H1 (cell line): ENCODE data around the gene DAPK1. TPM values are rescaled to one million over a fixed set of nuclear protein-coding genes. Genes with fewer than 3 reads are reported as not detected.

Experiments used
- CTCF ChIA-PET: fragments of 300-600 bp; sonication (Branson Sonifier 250); formaldehyde crosslinking; loops from one replicate; lab custom pipeline; 2021; ENCODE audit not compliant: partially characterized antibody; lab: Charles Lee
- POLR2A ChIA-PET: fragments of 300-600 bp; sonication (Branson Sonifier 250); formaldehyde crosslinking; loops from one replicate; lab custom pipeline; 2021; ENCODE audit warnings: inconsistent platforms; ENCODE audit not compliant: partially characterized antibody; lab: Charles Lee
- DNase-seq, 2 experiments: peaks; one replicate each; pipeline versions ENCODE4 v3.0.0 to v3.0.0-alpha.2; 2010 to 2022; ENCODE audit warnings: low spot score in 2 of 2, low read depth in 1 of 2, mixed read lengths in 1 of 2
- FAIRE-seq: peaks from 2 replicates; lab custom pipeline; 2011; peaks lifted over from hg19 to GRCh38; lab: Jason Lieb, UNC
- H2AFZ ChIP-seq: 2 replicates; pipeline ENCODE4 v1.8.1; 2012; ENCODE audit warnings: low read length, inconsistent platforms
- H2AK5ac ChIP-seq: 2 replicates; pipeline ENCODE4 v1.6.1; 2013; ENCODE audit warnings: low read depth, low read length
- H2BK120ac ChIP-seq: replicated peaks from 2 replicates; pipeline ENCODE3; 2013; ENCODE audit warnings: low read depth, low read length, inconsistent platforms
- H2BK12ac ChIP-seq: 2 replicates; pipeline ENCODE4 v1.6.1; 2013; ENCODE audit warnings: low read depth, low read length
- H2BK15ac ChIP-seq: 2 replicates; pipeline ENCODE4 v1.6.1; 2013; ENCODE audit warnings: low read length
- H2BK20ac ChIP-seq: 2 replicates; pipeline ENCODE4 v1.6.1; 2013; ENCODE audit warnings: low read length
- H2BK5ac ChIP-seq: 2 replicates; pipeline ENCODE4 v1.6.1; 2013; ENCODE audit warnings: low read depth, low read length
- H3K14ac ChIP-seq: 2 replicates; pipeline ENCODE4 v1.6.1; 2013; ENCODE audit warnings: inconsistent platforms; ENCODE audit not compliant: insufficient read length
- H3K18ac ChIP-seq: 2 replicates; pipeline ENCODE4 v1.6.1; 2013; ENCODE audit warnings: low read length; ENCODE audit errors: extremely low read depth
- H3K23ac ChIP-seq: 2 replicates; pipeline ENCODE4 v1.6.1; 2013; ENCODE audit warnings: inconsistent platforms; ENCODE audit not compliant: insufficient read length
- H3K23me2 ChIP-seq: 2 replicates; pipeline ENCODE4 v1.6.1; 2013; ENCODE audit warnings: low read depth, low read length
- H3K27ac ChIP-seq: 2 replicates; pipeline ENCODE4 v1.6.1; 2011; ENCODE audit warnings: low read depth, low read length, inconsistent platforms
- H3K27me3 ChIP-seq, 4 experiments: replicated peaks in 1 of 4; 1 replicate in 1 of 4; 2 replicates in 3 of 4; pipeline versions ENCODE4 v1.6.1 to v1.8.1; 2011 to 2013; ENCODE audit warnings: low read length in 3 of 4, mild to moderate bottlenecking in 3 of 4, inconsistent platforms in 2 of 4, mixed read lengths in 2 of 4, moderate library complexity in 1 of 4; ENCODE audit not compliant: control insufficient read depth in 3 of 4, insufficient read depth in 3 of 4; ENCODE audit errors: extremely low read depth in 1 of 4
- H3K36me3 ChIP-seq, 4 experiments: 2 replicates each; pipeline versions ENCODE4 v1.6.1 to v1.8.1; 2011 to 2013; ENCODE audit warnings: mild to moderate bottlenecking in 4 of 4, low read length in 3 of 4, moderate library complexity in 2 of 4, control low read depth in 1 of 4, inconsistent platforms in 1 of 4; ENCODE audit not compliant: insufficient read depth in 4 of 4, control insufficient read depth in 2 of 4
- H3K4ac ChIP-seq: replicated peaks from 2 replicates; pipeline ENCODE3; 2013; ENCODE audit warnings: low read length, low read depth, mixed read lengths, inconsistent platforms; ENCODE audit not compliant: insufficient read length
- H3K4me1 ChIP-seq, 4 experiments: replicated peaks in 1 of 4; 1 replicate in 1 of 4; 2 replicates in 3 of 4; pipeline versions ENCODE4 v1.6.1 to v1.8.1; 2011 to 2013; ENCODE audit warnings: low read length in 3 of 4, inconsistent platforms in 2 of 4, mixed read lengths in 1 of 4; ENCODE audit not compliant: insufficient read depth in 4 of 4, control insufficient read depth in 3 of 4
- H3K4me2 ChIP-seq, 2 experiments: 2 replicates each; pipeline versions ENCODE4 v1.6.1 to v1.8.1; 2011 to 2013; ENCODE audit warnings: low read depth in 2 of 2, low read length in 2 of 2, control low read depth in 1 of 2, inconsistent platforms in 1 of 2, mild to moderate bottlenecking in 1 of 2; ENCODE audit not compliant: insufficient read depth in 1 of 2
- H3K4me3 ChIP-seq, 4 experiments: fragments of 200-600, 300-600 bp in 1 of 4; sonication (generic), shearing (Covaris generic), sonication (Bioruptor Twin) in 1 of 4; 2 replicates each; pipeline versions ENCODE4 v1.5.1 to v1.8.1; 2011 to 2016; ENCODE audit warnings: low read length in 4 of 4, low read depth in 3 of 4, control low read depth in 2 of 4, inconsistent platforms in 2 of 4, mild to moderate bottlenecking in 2 of 4, mixed read lengths in 1 of 4, moderate library complexity in 1 of 4; ENCODE audit not compliant: insufficient read depth in 2 of 4; ENCODE audit errors: extremely low read depth in 1 of 4
- H3K56ac ChIP-seq: replicated peaks from 2 replicates; pipeline ENCODE3; 2013; ENCODE audit warnings: low read depth, mild to moderate bottlenecking, mixed read lengths, low read length, inconsistent platforms; ENCODE audit not compliant: insufficient read length
- H3K79me1 ChIP-seq: 2 replicates; pipeline ENCODE4 v1.6.1; 2013; ENCODE audit warnings: low read depth, low read length, control low read depth
- H3K79me2 ChIP-seq, 2 experiments: 2 replicates each; pipeline versions ENCODE4 v1.6.1 to v1.8.1; 2012 to 2013; ENCODE audit warnings: low read length in 2 of 2, mild to moderate bottlenecking in 2 of 2, inconsistent platforms in 1 of 2; ENCODE audit not compliant: insufficient read depth in 2 of 2, control insufficient read depth in 1 of 2
- H3K9ac ChIP-seq, 4 experiments: replicated peaks in 1 of 4; 1 replicate in 1 of 4; 2 replicates in 3 of 4; pipeline versions ENCODE4 v1.6.1 to v1.8.1; 2011 to 2013; ENCODE audit warnings: low read depth in 3 of 4, low read length in 3 of 4, control low read depth in 2 of 4, mild to moderate bottlenecking in 2 of 4, moderate library complexity in 2 of 4, inconsistent platforms in 1 of 4; ENCODE audit errors: extremely low read depth in 1 of 4
- H3K9me3 ChIP-seq, 2 experiments: 2 replicates each; pipeline versions ENCODE4 v1.6.1 to v1.8.1; 2012 to 2013; ENCODE audit warnings: mild to moderate bottlenecking in 2 of 2, moderate library complexity in 2 of 2, control low read depth in 1 of 2, inconsistent platforms in 1 of 2, low read depth in 1 of 2, low read length in 1 of 2, mixed read lengths in 1 of 2; ENCODE audit not compliant: insufficient read depth in 2 of 2
- H4K20me1 ChIP-seq, 2 experiments: replicated peaks in 1 of 2; 2 replicates each; pipeline versions ENCODE3 to v1.8.1; 2011 to 2013; ENCODE audit warnings: inconsistent platforms in 2 of 2, low read length in 2 of 2, mild to moderate bottlenecking in 1 of 2; ENCODE audit not compliant: insufficient read depth in 2 of 2, control insufficient read depth in 1 of 2
- H4K5ac ChIP-seq: 2 replicates; pipeline ENCODE4 v1.6.1; 2013; ENCODE audit warnings: low read length, low read depth, mixed read lengths, inconsistent platforms; ENCODE audit not compliant: insufficient read length
- H4K8ac ChIP-seq: 2 replicates; pipeline ENCODE4 v1.8.0; 2013; ENCODE audit warnings: mild to moderate bottlenecking, moderate library complexity, low read length, inconsistent platforms; ENCODE audit not compliant: insufficient read depth; ENCODE audit errors: extremely low read depth
- H4K91ac ChIP-seq: replicated peaks from 2 replicates; pipeline ENCODE3; 2013; ENCODE audit warnings: low read length, mixed read lengths, inconsistent platforms; ENCODE audit not compliant: insufficient read length
- ATF3 ChIP-seq: IDR thresholded peaks from 2 replicates; pipeline ENCODE4 v1.6.1; 2011; ENCODE audit warnings: low read depth, mild to moderate bottlenecking, low read length; ENCODE audit not compliant: insufficient read depth
- BCL11A ChIP-seq, 2 experiments: IDR thresholded peaks; one replicate each; pipeline ENCODE4 v1.6.1; 2011; ENCODE audit warnings: low read depth in 2 of 2, low read length in 2 of 2, mild to moderate bottlenecking in 2 of 2
- BRCA1 ChIP-seq: IDR thresholded peaks from 2 replicates; pipeline ENCODE4 v1.6.1; 2012; ENCODE audit warnings: low read depth, low read length, improper control_type of control experiment
- CHD1 ChIP-seq: IDR thresholded peaks from 2 replicates; pipeline ENCODE4 v1.6.1; 2012; ENCODE audit warnings: low read depth, low read length, improper control_type of control experiment
- CTBP2 ChIP-seq: IDR thresholded peaks from 2 replicates; pipeline ENCODE4 v1.7.0; 2011; ENCODE audit warnings: borderline replicate concordance, mild to moderate bottlenecking, moderate library complexity, mixed read lengths, low read length; ENCODE audit not compliant: insufficient read depth, insufficient read length
- EGR1 ChIP-seq: IDR thresholded peaks from 2 replicates; pipeline ENCODE4 v1.6.1; 2011; ENCODE audit warnings: low read depth, low read length, borderline replicate concordance
- EZH2 ChIP-seq: fragments of 200-600 bp; sonication (generic); IDR thresholded peaks from 2 replicates; pipeline ENCODE4 v1.7.1; 2012; ENCODE audit warnings: low read depth, mild to moderate bottlenecking, moderate library complexity, low read length, inconsistent platforms; ENCODE audit not compliant: severe bottlenecking
- JUN ChIP-seq: IDR thresholded peaks from 2 replicates; pipeline ENCODE4 v1.6.1; 2011; ENCODE audit warnings: low read depth, mild to moderate bottlenecking, improper control_type of control experiment, low read length
- PHF8 ChIP-seq: fragments of 200-600 bp; sonication (generic); conservative IDR thresholded peaks from 2 replicates; pipeline ENCODE4 v1.7.1; 2012; ENCODE audit warnings: low read depth, mild to moderate bottlenecking, inconsistent platforms, low read length, moderate library complexity
- RNF2 ChIP-seq: fragments of 200-900, 300-1000 bp; sonication (generic); IDR thresholded peaks from 2 replicates; pipeline ENCODE4 v1.7.1; 2016; ENCODE audit warnings: borderline replicate concordance, low read depth, mild to moderate bottlenecking, antibody characterized with exemption, low read length; ENCODE audit not compliant: poor library complexity, severe bottlenecking; ENCODE audit errors: missing control alignments
- RXRA ChIP-seq: IDR thresholded peaks from 2 replicates; pipeline ENCODE4 v1.6.1; 2011; ENCODE audit warnings: low read depth, mild to moderate bottlenecking, low read length, moderate library complexity; ENCODE audit not compliant: insufficient read depth
- SUZ12 ChIP-seq: fragments of 200-600 bp; sonication (generic); IDR thresholded peaks from 2 replicates; pipeline ENCODE4 v1.6.1; 2012; ENCODE audit warnings: mild to moderate bottlenecking, inconsistent platforms, low read length, moderate library complexity, mixed read lengths
- ZNF274 ChIP-seq: IDR thresholded peaks from 2 replicates; pipeline ENCODE4 v1.7.0; 2012; ENCODE audit warnings: low read length, borderline replicate concordance; ENCODE audit errors: extremely low read depth
- WGBS, 2 experiments: shearing (Covaris generic) in 1 of 2; methylation state at CpG; one replicate each; pipeline versions ENCODE4 v1.1.6 to v1.1.7; 2013 to 2015; ENCODE audit warnings: low lambda C conversion rate in 2 of 2, mixed read lengths in 2 of 2, inconsistent platforms in 1 of 2, low coverage in 1 of 2, missing lambda C conversion rate in 1 of 2; ENCODE audit not compliant: insufficient replicate concordance in 2 of 2, insufficient coverage in 1 of 2, insufficient read length in 1 of 2; ENCODE audit errors: extremely low coverage in 1 of 2, missing lambda C conversion rate in 1 of 2; 5-methylcytosine and 5-hydroxymethylcytosine counted together
- polyA plus RNA-seq, 7 experiments: library from polyadenylated mRNA; depleted of rRNA in 3 of 7; stranded (reverse) in 5 of 7; unstranded in 2 of 7; fragments of >200 nt in 5 of 7; fragments of 200-250 nt in 2 of 7; gene quantifications; 1 replicate in 5 of 7; 2 replicates in 1 of 7; 4 replicates in 1 of 7; pipeline versions ENCODE4 v1.2.1 to v1.2.3, GENCODE V29; 2011 to 2013; ENCODE audit warnings: missing spikeins in 2 of 7, mixed read lengths in 2 of 7
- total RNA-seq: library from RNA; stranded (reverse); fragmentation: NEBNext Ultra II Directional; extraction: Animal tissue kit (Norgen Biotek cat#: 25700); gene quantifications from 2 replicates; pipeline ENCODE4 v1.2.1, GENCODE V29; 2021

The DAPK1 gene
- total and polyA plus RNA-seq, 2 of the 8 experiments (the other 6 are each of a cell fraction or from before 2014, with no cell fraction given): 62.4 to 131 TPM

GRCh38 chr9:87751423-87751822, 253.8 kb downstream of the DAPK1 start:
- H3K4me2 ChIP-seq: no peak overlapping the region
- H3K9me3 ChIP-seq: peaks cover 4 to 6% of the 10 kb centered on the region in 2 experiments; a peak in 2 of 4 replicates
- no peaks in the 10 kb centered on the region for H3K23me2 ChIP-seq
- H3K79me1 ChIP-seq: no peaks in the 10 kb centered on the region
- no peak overlapping the region for H3K4ac ChIP-seq
- H2AFZ ChIP-seq: no peak overlapping the region
- H4K20me1 ChIP-seq: no peaks in the 10 kb centered on the region
- H3K56ac ChIP-seq: no peak overlapping the region
- H2BK15ac ChIP-seq: 0 out of 2 replicates have a peak overlapping the region, but pooled peaks have one; percentile 40
- DNase-seq (no peak), FAIRE-seq (no peak)
- H3K4me3 ChIP-seq: no peak overlapping the region
- no peak overlapping the region for H2BK20ac ChIP-seq
- H2AK5ac ChIP-seq: no peak overlapping the region
- CTCF ChIA-PET: no interaction called here
- no peaks in the 10 kb centered on the region for H3K36me3 ChIP-seq
- no peaks in the 10 kb centered on the region; a peak in 1 of 7 replicates for H3K27me3 ChIP-seq
- no peak overlapping the region for H3K18ac ChIP-seq
- no peak overlapping the region for H2BK12ac ChIP-seq
- H2BK120ac ChIP-seq: no peak overlapping the region
- H3K23ac ChIP-seq: no peak overlapping the region
- no peak overlapping the region for H4K5ac ChIP-seq
- POLR2A ChIA-PET: no interaction called here
- H3K27ac ChIP-seq: no peak overlapping the region
- peaks cover 2 to 8% (median 3%) of the 10 kb centered on the region in 4 experiments; a peak in 4 of 7 replicates for H3K4me1 ChIP-seq
- H3K14ac ChIP-seq: no peak overlapping the region
- H2BK5ac ChIP-seq: no peak overlapping the region
- WGBS, 2 experiments: 85% methylated on average over 3 of the region's 3 CpGs; no CpG with 5 or more reads in 1 of the 2 experiments
- H3K79me2 ChIP-seq: no peaks in the 10 kb centered on the region
- no peak overlapping the region for H4K91ac ChIP-seq
- no peak overlapping the region for H3K9ac ChIP-seq
- H4K8ac ChIP-seq: no peak overlapping the region
- TF ChIP-seq SUZ12 (no peak), EZH2 (no peak), CHD1 (no peak), BCL11A (IDR thresholded peaks at IDR 0.05; ENCODE audit: low read depth in 2 of 2, low read length in 2 of 2) (no peak), CTBP2 (no peak), RXRA (no peak), ATF3 (no peak), JUN (no peak), RNF2 (no peak), PHF8 (no peak), EGR1 (no peak), ZNF274 (no peak), BRCA1 (no peak)
